C4-2B (cell line): ENCODE data around the gene CPLX3.

ENCODE experiments used
- ZFX ChIP-seq: fragments of 450-650 bp; IDR thresholded peaks from 2 replicates; pipeline ENCODE4 v1.6.1; 2017
- TF ChIP-seq, protein P1 (sequence below): fragments of 450-650 bp; conservative IDR thresholded peaks from 2 replicates; pipeline ENCODE4 v1.5.1; 2017; ENCODE audit warnings: mild to moderate bottlenecking

DNA sequence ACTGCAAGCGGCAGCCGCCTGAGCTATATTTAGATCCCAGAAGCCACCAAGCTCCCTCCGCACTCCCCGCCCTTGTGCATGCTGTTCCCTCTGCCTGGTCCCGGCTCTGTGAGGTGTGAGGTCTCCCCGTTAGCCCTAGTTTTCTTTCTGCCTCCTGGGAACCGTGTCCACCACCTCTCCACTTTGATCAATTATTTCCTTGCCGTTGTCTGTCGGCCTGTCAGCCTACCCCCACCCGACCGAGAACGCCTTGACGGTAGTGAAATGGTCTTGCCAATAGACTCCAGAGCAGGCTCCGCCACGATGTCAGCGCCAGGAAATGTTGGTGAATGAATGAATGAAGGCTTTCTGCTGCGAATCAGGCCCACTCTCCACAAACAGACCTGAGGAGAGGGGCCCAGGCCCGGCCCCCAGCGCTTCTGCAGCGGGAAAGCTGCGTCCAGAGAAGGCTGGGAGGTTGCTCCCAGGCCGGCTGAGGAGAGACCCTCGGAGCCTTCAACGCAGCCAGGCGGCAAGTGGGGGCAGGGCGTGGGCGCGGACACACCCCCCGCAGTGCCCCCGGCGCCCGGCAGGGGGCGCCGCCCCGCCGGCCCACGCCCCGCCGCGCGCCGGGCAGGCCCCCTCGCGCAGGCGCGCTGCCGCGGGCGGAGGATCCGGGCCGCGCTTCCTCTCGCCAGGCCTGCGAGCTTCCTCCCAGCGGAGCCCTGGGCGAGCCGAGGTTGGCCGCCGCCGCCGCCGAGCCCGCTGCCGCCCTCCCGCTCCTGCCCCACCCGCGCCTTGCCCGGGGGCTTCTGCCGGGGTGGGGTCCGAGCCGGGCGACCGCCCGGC, 44.8 kb upstream of the CPLX3 start, which contains the start of gene CSK:
- TF ChIP-seq, protein P1, sequence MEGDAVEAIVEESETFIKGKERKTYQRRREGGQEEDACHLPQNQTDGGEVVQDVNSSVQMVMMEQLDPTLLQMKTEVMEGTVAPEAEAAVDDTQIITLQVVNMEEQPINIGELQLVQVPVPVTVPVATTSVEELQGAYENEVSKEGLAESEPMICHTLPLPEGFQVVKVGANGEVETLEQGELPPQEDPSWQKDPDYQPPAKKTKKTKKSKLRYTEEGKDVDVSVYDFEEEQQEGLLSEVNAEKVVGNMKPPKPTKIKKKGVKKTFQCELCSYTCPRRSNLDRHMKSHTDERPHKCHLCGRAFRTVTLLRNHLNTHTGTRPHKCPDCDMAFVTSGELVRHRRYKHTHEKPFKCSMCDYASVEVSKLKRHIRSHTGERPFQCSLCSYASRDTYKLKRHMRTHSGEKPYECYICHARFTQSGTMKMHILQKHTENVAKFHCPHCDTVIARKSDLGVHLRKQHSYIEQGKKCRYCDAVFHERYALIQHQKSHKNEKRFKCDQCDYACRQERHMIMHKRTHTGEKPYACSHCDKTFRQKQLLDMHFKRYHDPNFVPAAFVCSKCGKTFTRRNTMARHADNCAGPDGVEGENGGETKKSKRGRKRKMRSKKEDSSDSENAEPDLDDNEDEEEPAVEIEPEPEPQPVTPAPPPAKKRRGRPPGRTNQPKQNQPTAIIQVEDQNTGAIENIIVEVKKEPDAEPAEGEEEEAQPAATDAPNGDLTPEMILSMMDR: peak; percentile 100
- peak; percentile 77; the same call in 1 of the 2 replicates for TF ChIP-seq ZFX
